ENCODE measurements around the gene FAM171A2. TPM values are rescaled to one million over a fixed set of nuclear protein-coding genes. Genes with fewer than 3 reads are reported as not detected.
A peak's percentile ranks its signal among the peaks of the same experiment; 100 is the strongest.

FAM171A2 gene
- polyA plus RNA-seq, 1 donor (not counting 4 experiments of a cell fraction or from before 2014, with no cell fraction given), result 0.35 TPM

- Histone ChIP-seq H3K9ac (ENCODE audit: control insufficient read depth, extremely low read depth, insufficient read depth, low read length) (no peak overlapping the region), H2AFZ (ENCODE audit: control insufficient read depth, low read length) (no peak overlapping the region), H3K27me3 (ENCODE audit: control insufficient read depth, extremely low read depth, insufficient read depth, low read length) (peaks cover 31% of the 10 kb centered on the region), H3K9me1 (ENCODE audit: control insufficient read depth, extremely low read depth, insufficient read depth, low read length) (no peaks in the 10 kb centered on the region), H3K27ac (ENCODE audit: control insufficient read depth, insufficient read depth, low read length) (no peak overlapping the region), H3K9me3 (ENCODE audit: control insufficient read depth, low read depth, low read length) (no peaks in the 10 kb centered on the region), H3K79me2 (ENCODE audit: control insufficient read depth, insufficient read depth, low read length) (no peaks in the 10 kb centered on the region), H4K20me1 (ENCODE audit: control insufficient read depth, extremely low read depth, insufficient read depth, low read length) (peaks cover 2% of the 10 kb centered on the region), H3K4me3 (ENCODE audit: control insufficient read depth in 2 of 3, extremely low read depth in 1 of 3, insufficient read depth in 2 of 3, low read depth in 1 of 3, low read length in 3 of 3) (peak overlapping the region in 2 of 3 experiments; percentile 39 to 42), H3K36me3 (ENCODE audit: control insufficient read depth in 2 of 2, extremely low read depth in 1 of 2, insufficient read depth in 2 of 2, low read length in 2 of 2) (peaks cover 1 to 6% of the 10 kb centered on the region in 2 experiments), H3K4me1 (ENCODE audit: control insufficient read depth, extremely low read depth, insufficient read depth, low read length) (peaks cover 15% of the 10 kb centered on the region), H3K4me2 (ENCODE audit: control insufficient read depth, extremely low read depth, insufficient read depth, low read depth, low read length) (peak overlapping the region; percentile 74)
- FAIRE-seq (no peak), DNase-seq (ENCODE audit: low read depth, low spot score) (no peak)
- TF ChIP-seq EZH2 (IDR thresholded peaks at IDR 0.05; ENCODE audit: low read length) (peak; percentile 70), CTCF (optimal IDR thresholded peaks at IDR 0.05 in 1 of 3, IDR thresholded peaks at IDR 0.05 in 1 of 3, conservative IDR thresholded peaks at IDR 0.05 in 1 of 3; ENCODE audit: extremely low read depth in 1 of 3, insufficient read depth in 2 of 3, low read length in 3 of 3) (no peak)
- dilution Hi-C loops (cut with MboI; ENCODE audit: extremely low pct_ligation_motif_present, low sequenced_read_pairs), result no loop called here
These were observed 49.2 kb downstream of the FAM171A2 start for GRCh38 chr17:44314524-44314868.

- peaks cover 2% of the 10 kb centered on the region for H4K20me1 ChIP-seq (ENCODE audit: control insufficient read depth, extremely low read depth, insufficient read depth, low read length)
- no peak overlapping the region for H2AFZ ChIP-seq (ENCODE audit: control insufficient read depth, low read length)
- H3K9ac ChIP-seq (ENCODE audit: control insufficient read depth, extremely low read depth, insufficient read depth, low read length), result no peak overlapping the region
- no peaks in the 10 kb centered on the region for H3K9me3 ChIP-seq (ENCODE audit: control insufficient read depth, low read depth, low read length)
- dilution Hi-C loops (cut with MboI; ENCODE audit: extremely low pct_ligation_motif_present, low sequenced_read_pairs), result no loop called here
- H3K4me3 ChIP-seq (ENCODE audit: control insufficient read depth in 2 of 3, extremely low read depth in 1 of 3, insufficient read depth in 2 of 3, low read depth in 1 of 3, low read length in 3 of 3), result no peak overlapping the region
- DNase-seq (ENCODE audit: low read depth, low spot score) (no peak), FAIRE-seq (no peak)
- H3K79me2 ChIP-seq (ENCODE audit: control insufficient read depth, insufficient read depth, low read length), result no peaks in the 10 kb centered on the region
- TF ChIP-seq EZH2 (IDR thresholded peaks at IDR 0.05; ENCODE audit: low read length) (no peak), CTCF (optimal IDR thresholded peaks at IDR 0.05 in 1 of 3, IDR thresholded peaks at IDR 0.05 in 1 of 3, conservative IDR thresholded peaks at IDR 0.05 in 1 of 3; ENCODE audit: extremely low read depth in 1 of 3, insufficient read depth in 2 of 3, low read length in 3 of 3) (no peak)
- H3K4me1 ChIP-seq (ENCODE audit: control insufficient read depth, extremely low read depth, insufficient read depth, low read length), result peaks cover 19% of the 10 kb centered on the region
- no peak overlapping the region for H3K4me2 ChIP-seq (ENCODE audit: control insufficient read depth, extremely low read depth, insufficient read depth, low read depth, low read length)
- no peaks in the 10 kb centered on the region for H3K9me1 ChIP-seq (ENCODE audit: control insufficient read depth, extremely low read depth, insufficient read depth, low read length)
- peaks cover 0 to 3% of the 10 kb centered on the region in 2 experiments for H3K36me3 ChIP-seq (ENCODE audit: control insufficient read depth in 2 of 2, extremely low read depth in 1 of 2, insufficient read depth in 2 of 2, low read length in 2 of 2)
- peaks cover 31% of the 10 kb centered on the region for H3K27me3 ChIP-seq (ENCODE audit: control insufficient read depth, extremely low read depth, insufficient read depth, low read length)
- H3K27ac ChIP-seq (ENCODE audit: control insufficient read depth, insufficient read depth, low read length), result no peak overlapping the region
These were observed 49.6 kb downstream of the FAM171A2 start for GRCh38 chr17:44314031-44314430.

Data from keratinocyte (primary cell).